Psoas muscle (tissue), 8 donors: ENCODE results near the gene STIL. TPM values are rescaled to one million over a fixed set of nuclear protein-coding genes. Genes with fewer than 3 reads are reported as not detected.

Experiments
- ATAC-seq, 4 donors: fragments of 200-7000 bp; cut with Tn5 transposase; one replicate each; pipeline ENCODE4 v1.9.1; 2020; ENCODE audit warnings: moderate library complexity in 3 of 4, mild to moderate bottlenecking in 2 of 4
- DNase-seq, 2 donors: peaks; one replicate each; pipeline ENCODE4 v3.0.0-alpha.2; 2020
- H3K27ac ChIP-seq: fragments of 200-600 bp; one replicate; pipeline ENCODE4 v1.8.0; 2022
- H3K27me3 ChIP-seq, 3 donors: fragments of 200-600 bp in 1 of 3; one replicate each; pipeline versions ENCODE4 v1.6.1 to v1.8.0; 2013 to 2022; ENCODE audit warnings: low read length in 2 of 3, mild to moderate bottlenecking in 2 of 3, moderate library complexity in 1 of 3; ENCODE audit not compliant: insufficient read depth in 3 of 3
- H3K36me3 ChIP-seq, 2 donors: fragments of 200-600 bp in 1 of 2; one replicate each; pipeline versions ENCODE4 v1.6.1 to v1.8.0; 2013 to 2022; ENCODE audit warnings: low read depth in 1 of 2, mild to moderate bottlenecking in 1 of 2, moderate library complexity in 1 of 2; ENCODE audit not compliant: insufficient read depth in 1 of 2
- H3K4me1 ChIP-seq: fragments of 200-600 bp; one replicate; pipeline ENCODE4 v1.8.0; 2022
- H3K4me3 ChIP-seq: fragments of 200-600 bp; one replicate; pipeline ENCODE4 v1.8.0; 2022; ENCODE audit warnings: mild to moderate bottlenecking
- H3K9me3 ChIP-seq: fragments of 200-600 bp; one replicate; pipeline ENCODE4 v1.8.0; 2022
- CTCF ChIP-seq: fragments of 200-600 bp; IDR thresholded peaks from one replicate; pipeline ENCODE4 v1.8.0; 2022; ENCODE audit warnings: antibody characterized with exemption
- WGBS, 3 donors: extraction: QIAGEN DNeasy Blood & Tissue Kit; methylation state at CpG; one replicate each; pipeline versions ENCODE4 v1.1.6 to v1.1.7; 2013; 5-methylcytosine and 5-hydroxymethylcytosine counted together
- intact Hi-C, 2 donors: fragments of 100-400 bp; cut with DNase I; formaldehyde crosslinking; loops; one replicate each; pipeline versions ENCODE4 v1.11.0 to v1.14.2; 2022
- polyA plus RNA-seq, 3 donors: library from polyadenylated mRNA; stranded (reverse); fragments of 200-250 nt; gene quantifications; one replicate each; pipeline ENCODE4 v1.2.3, GENCODE V29; 2013
- total RNA-seq, 4 donors: library from RNA; stranded (reverse); fragmentation: NEBNext Ultra II Directional in 2 of 4; extraction: Animal tissue kit (Norgen Biotek cat#: 25700) in 2 of 4; gene quantifications; one replicate each; pipeline versions ENCODE4 v1.2.1 to v1.2.4, GENCODE V29; 2021 to 2023
- donor health status: healthy with polysubstance abuse.
- donor health status: DM: no; HTN: no; CAD: no; lungs with moderate emphysema.
- donor health status: Bipolar disorder and iron deficiency.
- donor health status: healthy.
- donor health status: DM: yes; HTN: yes; CAD: no.
- donor health status: DM: no; HTN: no; CAD: no.
- donor health status: DM: no; HTN: no; CAD: no.
- donor health status: DM: yes; HTN: yes; CAD: no.

STIL gene
- total and polyA plus RNA-seq, 7 donors, result 0.14 to 1.0 (median 0.41) TPM

GRCh38 chr1:47252795-47253194 lies 61.2 kb downstream of the STIL start:
- no peaks in the 10 kb centered on the region for H3K36me3 ChIP-seq
- H3K27me3 ChIP-seq, result no peaks in the 10 kb centered on the region
- no peaks in the 10 kb centered on the region for H3K4me1 ChIP-seq
- ATAC-seq (no peak), DNase-seq (no peak)
- intact Hi-C loops, result no loop called here
- no peak overlapping the region for H3K4me3 ChIP-seq
- no peak for TF ChIP-seq CTCF
- 92 to 97% (median 97%) methylated on average over 5 of the region's 5 CpGs for WGBS, 3 donors
- no peak overlapping the region for H3K27ac ChIP-seq
- no peaks in the 10 kb centered on the region for H3K9me3 ChIP-seq

GRCh38 chr1:47252369-47252768 lies 61.6 kb downstream of the STIL start:
- 87 to 100% (median 97%) methylated on average over 1 of the region's 1 CpG for WGBS, 3 donors
- no peak overlapping the region for H3K4me3 ChIP-seq
- H3K9me3 ChIP-seq, result no peaks in the 10 kb centered on the region
- ATAC-seq (no peak), DNase-seq (no peak)
- H3K36me3 ChIP-seq, result no peaks in the 10 kb centered on the region
- no peaks in the 10 kb centered on the region for H3K4me1 ChIP-seq
- no peak overlapping the region for H3K27ac ChIP-seq
- intact Hi-C loops, result no loop called here
- no peaks in the 10 kb centered on the region for H3K27me3 ChIP-seq
- no peak for TF ChIP-seq CTCF

GRCh38 chr1:47249755-47250154 lies 64.2 kb downstream of the STIL start:
- Histone ChIP-seq H3K27me3 (peaks cover 0 to 5% (median 0%) of the 10 kb centered on the region in 3 donors), H3K27ac (no peak overlapping the region), H3K4me1 (no peaks in the 10 kb centered on the region), H3K9me3 (no peaks in the 10 kb centered on the region), H3K36me3 (no peaks in the 10 kb centered on the region), H3K4me3 (no peak overlapping the region)
- ATAC-seq (no peak), DNase-seq (no peak)
- no peak for TF ChIP-seq CTCF
- WGBS, 3 donors, result 94 to 96% (median 95%) methylated on average over 3 of the region's 3 CpGs
- intact Hi-C loops, result no loop called here

- Histone ChIP-seq H3K27ac (no peak overlapping the region), H3K36me3 (no peaks in the 10 kb centered on the region), H3K4me3 (no peak overlapping the region), H3K4me1 (no peaks in the 10 kb centered on the region), H3K9me3 (no peaks in the 10 kb centered on the region), H3K27me3 (peaks cover 0 to 23% (median 4%) of the 10 kb centered on the region in 3 donors)
- no peak for DNase-seq
- TF ChIP-seq CTCF, result no peak
- ATAC-seq, result no peak
- intact Hi-C loops, result no loop called here
- 48 to 67% (median 64%) methylated on average over 3 of the region's 3 CpGs for WGBS, 3 donors
Measured at GRCh38 chr1:47244339-47244862, 69.5 kb downstream of the STIL start.

- WGBS, 3 donors, result 54 to 55% (median 55%) methylated on average over 5 of the region's 5 CpGs
Measured at GRCh38 chr1:47243910-47244309, 70.0 kb downstream of the STIL start.

More at GRCh38 chr1:47243910-47244309, 70.0 kb downstream of the STIL start:
- Histone ChIP-seq H3K9me3 (no peaks in the 10 kb centered on the region), H3K27ac (no peak overlapping the region), H3K4me3 (no peak overlapping the region), H3K36me3 (no peaks in the 10 kb centered on the region), H3K27me3 (peaks cover 0 to 23% (median 4%) of the 10 kb centered on the region in 3 donors), H3K4me1 (no peaks in the 10 kb centered on the region)
- TF ChIP-seq CTCF, result no peak
- DNase-seq (no peak), ATAC-seq (no peak)
- intact Hi-C loops, result no loop called here
